Measurements from ENCODE around the gene KCNK6. TPM values are rescaled to one million over a fixed set of nuclear protein-coding genes. Genes with fewer than 3 reads are reported as not detected.
A peak's percentile ranks its signal among the peaks of the same experiment; 100 is the strongest.
"Not testable (repeated sequence)": the region's sequence is repeated elsewhere in the genome, so short reads cannot be mapped to it uniquely, and the experiment has no call there.

Gene KCNK6
- total RNA-seq, 1 experiment from 2014 or later = 0.15 TPM

- no peak for DNase-seq (ENCODE audit: extremely low read depth, low read depth)
Measured at GRCh38 chr19:38360839-38361631, 41.4 kb downstream of the KCNK6 start.

GRCh38 chr19:38361633-38362075, 42.0 kb downstream of the KCNK6 start:
- peak; percentile 59 for DNase-seq (ENCODE audit: extremely low read depth, low read depth)

GRCh38 chr19:38362076-38362945, 42.7 kb downstream of the KCNK6 start:
- peak; percentile 45 for DNase-seq (ENCODE audit: extremely low read depth, low read depth)

DNA sequence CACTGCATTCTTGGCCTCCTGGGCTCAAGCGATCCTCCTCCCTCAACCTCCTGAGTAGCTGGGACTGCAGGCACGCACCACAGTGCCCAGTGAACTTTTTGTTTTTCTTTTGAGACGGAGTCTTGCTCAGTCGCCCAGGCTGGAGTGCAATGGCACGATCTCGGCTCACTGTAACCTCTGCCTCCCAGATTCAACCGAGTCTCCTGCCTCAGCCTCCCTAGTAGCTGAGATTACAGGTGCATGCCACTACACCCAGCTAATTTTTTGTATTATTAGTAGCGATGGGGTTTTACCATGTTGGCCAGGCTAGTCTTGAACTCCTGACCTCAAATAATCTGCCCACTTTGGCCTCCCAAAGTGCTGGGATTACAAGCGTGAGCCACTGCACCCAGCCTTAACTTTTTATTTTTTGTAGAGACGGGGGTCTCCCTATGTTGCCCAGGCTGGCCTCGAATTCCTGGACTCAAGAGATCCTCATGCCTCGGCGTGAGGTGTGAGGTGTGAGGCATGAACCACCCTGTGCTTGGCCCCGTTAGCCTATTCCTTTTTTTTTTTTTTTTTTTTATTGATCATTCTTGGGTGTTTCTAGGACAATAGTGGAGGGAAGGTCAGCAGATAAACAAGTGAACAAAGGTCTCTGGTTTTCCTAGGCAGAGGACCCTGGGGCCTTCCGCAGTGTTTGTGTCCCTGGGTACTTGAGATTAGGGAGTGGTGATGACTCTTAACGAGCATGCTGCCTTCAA, 43.5 kb downstream of the KCNK6 start:
- not testable (repeated sequence) for DNase-seq (ENCODE audit: extremely low read depth, low read depth)

GRCh38 chr19:38367041-38367440, 47.4 kb downstream of the KCNK6 start:
- no peak for DNase-seq (ENCODE audit: extremely low read depth, low read depth)

DNA sequence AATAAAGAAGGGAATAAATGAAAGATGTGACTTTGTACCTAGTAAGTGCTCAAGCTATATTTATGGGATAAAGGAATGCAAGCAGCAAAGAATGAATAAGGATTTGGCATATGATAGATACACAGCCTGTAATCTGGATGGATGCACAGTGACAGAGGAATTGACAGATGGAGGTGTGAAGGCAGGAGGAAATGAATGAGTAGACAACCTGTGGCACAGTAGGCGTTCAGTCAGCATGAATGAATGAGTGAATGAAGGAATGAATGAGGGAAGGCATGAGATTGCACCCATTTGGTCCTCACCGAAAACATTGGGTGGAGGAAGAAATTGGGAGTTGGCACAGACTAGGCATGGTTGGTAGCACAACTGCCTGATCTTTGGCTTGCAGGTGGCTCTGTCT, 49.9 kb downstream of the KCNK6 start:
- DNase-seq (ENCODE audit: extremely low read depth, low read depth) = no peak

DNA sequence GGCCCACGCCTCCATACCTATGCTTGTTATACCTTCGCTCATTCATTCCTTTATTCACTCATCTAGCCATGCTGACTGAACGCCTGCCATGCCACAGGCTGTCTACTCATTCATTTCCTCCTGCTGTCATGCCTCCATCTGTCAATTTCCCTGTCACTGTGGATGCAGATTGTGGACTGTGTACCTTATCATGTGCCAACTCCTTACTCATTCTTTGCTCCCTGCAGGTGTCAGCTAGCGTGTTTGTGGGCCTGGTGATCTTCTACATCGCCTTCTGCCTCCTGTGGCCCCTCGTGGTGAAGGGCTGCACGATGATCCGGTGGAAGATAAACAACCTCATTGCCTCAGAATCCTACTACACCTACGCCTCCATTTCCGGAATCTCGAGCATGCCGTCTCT, 50.7 kb downstream of the KCNK6 start:
- no peak for DNase-seq (ENCODE audit: extremely low read depth, low read depth)

DNA sequence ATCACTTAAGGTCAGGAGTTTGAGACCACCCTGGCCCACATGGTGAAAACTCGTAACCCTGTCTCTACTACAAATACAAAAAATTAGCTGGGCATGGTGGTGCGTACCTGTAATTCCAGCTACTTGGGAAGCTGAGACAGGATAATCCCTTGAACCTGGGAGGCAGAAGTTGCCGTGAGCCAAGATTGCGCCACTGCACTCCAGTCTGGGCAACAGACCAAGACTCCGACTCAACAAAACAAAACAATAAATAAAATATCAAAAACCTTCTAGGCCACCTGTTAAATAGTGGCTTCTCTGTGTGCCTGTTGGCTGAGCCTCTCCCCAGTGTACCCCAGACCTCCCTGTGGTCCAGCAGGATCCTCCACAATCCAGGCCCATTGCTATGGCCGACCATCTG, 51.4 kb downstream of the KCNK6 start:
- DNase-seq (ENCODE audit: extremely low read depth, low read depth) = no peak

GRCh38 chr19:38373907-38374331, 54.3 kb downstream of the KCNK6 start:
- no peak for DNase-seq (ENCODE audit: extremely low read depth, low read depth)

- DNase-seq (ENCODE audit: extremely low read depth, low read depth) = peak; percentile 97
Measured at GRCh38 chr19:38374332-38375097, 54.9 kb downstream of the KCNK6 start, which contains the start of gene PSMD8. PSMD8 (plus strand) TSS chr19:38374571; CDS start chr19:38374602, 31 bp downstream.

- no peak for DNase-seq (ENCODE audit: extremely low read depth, low read depth)
Measured at GRCh38 chr19:38375098-38375493, 55.5 kb downstream of the KCNK6 start.

- no peak for DNase-seq (ENCODE audit: extremely low read depth, low read depth)
Measured at GRCh38 chr19:38375748-38376147, 56.1 kb downstream of the KCNK6 start.

- no peak for DNase-seq (ENCODE audit: extremely low read depth, low read depth)
Measured at GRCh38 chr19:38376576-38376975, 56.9 kb downstream of the KCNK6 start.

- no peak for DNase-seq (ENCODE audit: extremely low read depth, low read depth)
Measured at GRCh38 chr19:38377052-38377451, 57.4 kb downstream of the KCNK6 start.

DNA sequence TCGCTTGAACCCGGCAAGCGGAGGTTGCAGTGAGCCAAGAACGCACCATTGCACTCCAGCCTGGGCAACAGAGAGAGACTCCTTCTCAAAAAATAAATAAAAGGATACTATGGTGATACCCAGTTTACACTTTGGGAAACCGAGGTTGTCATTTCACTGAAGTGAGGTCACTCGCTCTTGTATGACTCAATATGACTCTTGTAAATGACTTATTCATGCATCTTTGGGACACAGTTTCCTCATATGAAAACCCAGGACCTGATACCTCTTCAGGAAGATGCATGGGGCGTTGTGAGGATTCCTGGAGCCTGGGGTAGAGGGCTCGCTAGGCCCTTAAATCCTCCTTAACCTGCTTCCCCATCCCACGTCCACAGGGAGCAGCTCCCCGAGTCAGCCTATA, 59.2 kb downstream of the KCNK6 start:
- no peak for DNase-seq (ENCODE audit: extremely low read depth, low read depth)

GRCh38 chr19:38381138-38381537, 61.5 kb downstream of the KCNK6 start:
- DNase-seq (ENCODE audit: extremely low read depth, low read depth) = no peak

Measured in NCI-H460 (cell line).